IPS-20b (cell line): Measurements from ENCODE around the gene DHDDS.
"Not testable (repeated sequence)": the region's sequence is repeated elsewhere in the genome, so short reads cannot be mapped to it uniquely, and the experiment has no call there.

Experiments used
- H3K27ac ChIP-seq: one replicate; pipeline ENCODE4 v1.5.1; 2013; ENCODE audit warnings: low read length
- H3K27me3 ChIP-seq: 2 replicates; pipeline ENCODE4 v1.6.1; 2013; ENCODE audit warnings: mild to moderate bottlenecking, low read length, inconsistent platforms; ENCODE audit not compliant: insufficient read depth
- H3K36me3 ChIP-seq: 2 replicates; pipeline ENCODE4 v1.6.1; 2013; ENCODE audit warnings: low read depth, mild to moderate bottlenecking, inconsistent platforms, low read length, moderate library complexity; ENCODE audit not compliant: insufficient read depth
- H3K4me1 ChIP-seq: 2 replicates; pipeline ENCODE4 v1.6.1; 2013; ENCODE audit warnings: mild to moderate bottlenecking, control low read depth, inconsistent platforms, low read length, moderate library complexity; ENCODE audit not compliant: insufficient read depth
- H3K4me3 ChIP-seq: 2 replicates; pipeline ENCODE4 v1.5.1; 2013; ENCODE audit warnings: mild to moderate bottlenecking, low read length, inconsistent platforms
- H3K9ac ChIP-seq: 2 replicates; pipeline ENCODE4 v1.6.1; 2013; ENCODE audit warnings: low read depth, mild to moderate bottlenecking, inconsistent platforms, low read length, moderate library complexity
- H3K9me3 ChIP-seq: 2 replicates; pipeline ENCODE4 v1.6.1; 2013; ENCODE audit warnings: mild to moderate bottlenecking, low read depth, low read length, inconsistent platforms; ENCODE audit not compliant: insufficient read depth

The DHDDS gene

DNA sequence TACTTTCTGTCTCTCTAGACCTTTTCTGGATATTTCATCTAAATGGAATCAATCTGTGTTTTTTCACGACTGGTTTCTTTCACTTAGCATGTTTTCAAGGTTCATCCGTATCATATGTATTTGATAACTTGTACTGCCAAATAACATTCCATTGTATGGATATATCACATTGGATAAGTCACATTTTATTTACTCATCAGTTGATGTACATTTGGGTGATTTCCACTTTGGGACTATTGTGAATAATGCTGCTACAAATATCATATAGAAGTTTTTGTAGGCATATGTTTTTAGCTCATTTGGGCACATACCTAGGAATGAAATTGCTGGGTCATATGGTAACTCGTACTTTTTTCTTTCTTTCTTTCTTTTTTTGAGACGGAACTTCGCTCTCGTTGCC is 46.9 kb downstream of the DHDDS start:
- Histone ChIP-seq H3K27ac (no peak overlapping the region), H3K9me3 (no peaks in the 10 kb centered on the region), H3K4me1 (peaks cover 2% of the 10 kb centered on the region; the same call in 1 of the 2 replicates), H3K36me3 (peaks cover 45% of the 10 kb centered on the region), H3K4me3 (no peak overlapping the region), H3K27me3 (no peaks in the 10 kb centered on the region), H3K9ac (no peak overlapping the region)

DNA sequence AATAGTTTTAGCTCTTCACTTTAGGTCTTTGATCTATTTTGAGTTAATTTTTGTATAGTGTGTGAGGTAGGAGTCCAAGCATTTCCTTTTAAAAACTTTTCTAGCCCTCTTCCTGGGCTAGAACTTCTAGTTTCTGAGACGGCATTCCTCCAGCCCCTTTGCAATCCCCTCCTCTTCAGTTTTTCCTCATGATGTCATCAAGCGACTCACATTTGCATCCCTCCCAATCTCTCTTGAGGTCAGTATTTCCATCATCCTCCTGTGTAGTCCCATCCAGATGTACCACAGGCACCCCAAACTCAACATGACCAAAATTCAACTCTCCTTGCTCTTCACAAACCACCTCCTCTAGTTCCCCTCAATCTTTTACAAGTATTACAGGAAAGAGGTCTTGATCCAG is 50.8 kb downstream of the DHDDS start:
- Histone ChIP-seq H3K27me3 (no peaks in the 10 kb centered on the region), H3K36me3 (peaks cover 11% of the 10 kb centered on the region; the same call in 1 of the 2 replicates), H3K9me3 (no peaks in the 10 kb centered on the region), H3K9ac (no peak overlapping the region), H3K27ac (no peak overlapping the region), H3K4me3 (no peak overlapping the region), H3K4me1 (no peaks in the 10 kb centered on the region)

DNA sequence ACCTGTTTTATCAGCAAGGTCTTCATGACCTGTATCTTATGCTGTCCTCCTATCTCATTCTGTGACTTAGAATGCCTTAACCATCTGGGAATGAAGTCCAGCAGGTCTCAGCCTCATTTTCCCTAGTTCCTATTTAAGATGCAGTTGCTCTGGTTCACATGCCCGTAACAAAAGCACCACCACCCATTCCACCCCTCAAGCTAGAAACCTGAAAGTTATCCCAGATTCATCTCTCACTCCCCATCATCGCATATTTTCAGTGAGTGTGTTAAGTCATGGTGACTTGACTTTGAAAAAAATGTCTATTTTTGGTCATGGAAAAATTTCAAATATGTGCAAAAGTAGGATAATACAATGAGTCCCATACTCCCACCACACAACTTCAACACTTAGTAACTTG is 51.9 kb downstream of the DHDDS start:
- no peak overlapping the region for H3K4me3 ChIP-seq
- H3K36me3 ChIP-seq, result peaks cover 6% of the 10 kb centered on the region; the same call in 1 of the 2 replicates
- no peak overlapping the region for H3K9ac ChIP-seq
- H3K9me3 ChIP-seq, result no peaks in the 10 kb centered on the region
- no peaks in the 10 kb centered on the region for H3K4me1 ChIP-seq
- H3K27me3 ChIP-seq, result no peaks in the 10 kb centered on the region
- no peak overlapping the region for H3K27ac ChIP-seq

DNA sequence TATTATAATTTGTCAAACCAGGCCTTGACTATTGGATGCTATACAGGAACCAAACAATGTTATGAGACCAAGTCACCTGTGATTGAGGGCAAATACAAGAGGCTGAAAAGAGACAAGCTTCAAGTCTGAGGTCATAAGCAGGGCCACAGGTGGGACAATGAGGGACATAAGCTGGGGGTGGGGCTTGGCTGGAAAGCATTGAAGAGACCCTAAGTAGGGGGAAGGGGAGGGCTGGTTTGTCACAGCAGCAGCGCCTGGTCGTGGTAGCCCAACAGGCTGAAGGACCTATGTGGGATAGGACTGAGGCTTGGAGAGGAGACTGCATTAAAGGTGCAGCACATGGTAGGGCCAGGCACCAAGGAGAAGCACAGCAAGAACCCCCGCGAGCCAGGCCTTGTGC is 58.0 kb downstream of the DHDDS start:
- Histone ChIP-seq H3K27me3 (no peaks in the 10 kb centered on the region), H3K4me3 (no peak overlapping the region), H3K9me3 (no peaks in the 10 kb centered on the region), H3K4me1 (no peaks in the 10 kb centered on the region), H3K27ac (no peak overlapping the region), H3K9ac (no peak overlapping the region), H3K36me3 (no peaks in the 10 kb centered on the region)

DNA sequence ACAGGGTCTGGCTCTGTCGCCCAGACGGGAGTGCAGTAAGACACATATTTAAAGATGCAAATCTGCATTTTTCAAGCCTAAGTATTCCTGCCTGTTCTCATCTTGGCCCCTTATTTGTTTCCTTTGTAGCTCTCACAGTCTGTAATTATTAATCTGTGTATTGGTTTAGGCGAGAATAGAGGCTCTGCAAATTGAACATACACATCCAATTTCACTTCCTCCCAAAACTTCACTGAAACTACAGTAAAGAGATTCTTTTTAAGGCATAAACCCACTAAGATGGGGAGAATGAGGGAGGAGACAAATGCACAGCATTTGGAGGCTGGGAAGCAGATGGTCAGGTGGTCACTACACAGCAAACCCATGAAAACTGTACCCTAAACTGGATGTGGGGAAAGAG is 61.1 kb downstream of the DHDDS start:
- Histone ChIP-seq H3K4me1 (no peaks in the 10 kb centered on the region), H3K9ac (no peak overlapping the region), H3K9me3 (no peaks in the 10 kb centered on the region), H3K36me3 (no peaks in the 10 kb centered on the region), H3K27me3 (no peaks in the 10 kb centered on the region), H3K4me3 (no peak overlapping the region), H3K27ac (no peak overlapping the region)

GRCh38 chr1:26493938-26494337 is 61.8 kb downstream of the DHDDS start:
- no peak overlapping the region for H3K27ac ChIP-seq
- no peaks in the 10 kb centered on the region for H3K4me1 ChIP-seq
- no peaks in the 10 kb centered on the region for H3K27me3 ChIP-seq
- H3K9ac ChIP-seq, result no peak overlapping the region
- H3K9me3 ChIP-seq, result no peaks in the 10 kb centered on the region
- H3K4me3 ChIP-seq, result no peak overlapping the region
- H3K36me3 ChIP-seq, result no peaks in the 10 kb centered on the region

- H3K9ac ChIP-seq, result no peak overlapping the region
- H3K4me3 ChIP-seq, result no peak overlapping the region
- H3K4me1 ChIP-seq, result no peaks in the 10 kb centered on the region
- H3K27me3 ChIP-seq, result no peaks in the 10 kb centered on the region; the same call in 1 of the 2 replicates
- no peaks in the 10 kb centered on the region for H3K9me3 ChIP-seq
- H3K27ac ChIP-seq, result no peak overlapping the region
- no peaks in the 10 kb centered on the region for H3K36me3 ChIP-seq
These were observed 64.7 kb downstream of the DHDDS start for GRCh38 chr1:26496861-26497260.

DNA sequence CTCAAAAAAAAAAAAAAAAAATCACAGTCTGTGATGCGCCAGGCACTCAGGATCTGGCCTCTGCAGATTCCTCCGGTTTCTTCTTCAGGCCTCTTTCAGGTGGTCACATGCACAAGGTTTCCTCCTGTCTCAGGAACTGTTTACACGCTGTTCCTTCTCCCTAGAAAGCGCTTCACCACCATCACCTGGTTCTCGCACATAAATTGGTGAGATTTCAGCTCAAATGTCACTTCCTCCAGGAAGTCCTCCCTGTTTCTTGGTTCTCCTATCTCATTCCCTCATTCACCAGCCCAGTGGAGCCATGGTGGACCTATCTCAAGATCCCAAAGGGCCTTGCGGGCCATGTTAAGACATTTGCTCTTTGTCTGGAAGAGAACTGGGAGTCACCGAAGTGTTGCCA is 66.8 kb downstream of the DHDDS start:
- Histone ChIP-seq H3K27ac (no peak overlapping the region), H3K9me3 (no peaks in the 10 kb centered on the region), H3K9ac (no peak overlapping the region), H3K27me3 (no peaks in the 10 kb centered on the region; the same call in 1 of the 2 replicates), H3K4me3 (no peak overlapping the region), H3K36me3 (no peaks in the 10 kb centered on the region), H3K4me1 (no peaks in the 10 kb centered on the region)

- no peaks in the 10 kb centered on the region for H3K4me1 ChIP-seq
- peak overlapping the region; percentile 79; the same call in 1 of the 2 replicates for H3K9ac ChIP-seq
- H3K27me3 ChIP-seq, result no peaks in the 10 kb centered on the region; the same call in 1 of the 2 replicates
- H3K36me3 ChIP-seq, result no peaks in the 10 kb centered on the region
- H3K9me3 ChIP-seq, result no peaks in the 10 kb centered on the region
- H3K27ac ChIP-seq, result no peak overlapping the region
- peak overlapping the region; percentile 74 for H3K4me3 ChIP-seq
These were observed 68.5 kb downstream of the DHDDS start for GRCh38 chr1:26500488-26501175.

- H3K4me1 ChIP-seq, result not testable (repeated sequence)
These were observed 78.6 kb downstream of the DHDDS start for GRCh38 chr1:26510711-26511110.

GRCh38 chr1:26515836-26516235 is 83.7 kb downstream of the DHDDS start:
- not testable (repeated sequence) for H3K27me3 ChIP-seq, H3K4me1 ChIP-seq, H3K9ac ChIP-seq, H3K4me3 ChIP-seq, H3K27ac ChIP-seq, H3K36me3 ChIP-seq, H3K9me3 ChIP-seq

More at GRCh38 chr1:26510711-26511110, 78.6 kb downstream of the DHDDS start:
- H3K36me3 ChIP-seq, H3K9me3 ChIP-seq, H3K4me3 ChIP-seq, H3K9ac ChIP-seq, H3K27me3 ChIP-seq, H3K27ac ChIP-seq: not testable (repeated sequence)

DNA sequence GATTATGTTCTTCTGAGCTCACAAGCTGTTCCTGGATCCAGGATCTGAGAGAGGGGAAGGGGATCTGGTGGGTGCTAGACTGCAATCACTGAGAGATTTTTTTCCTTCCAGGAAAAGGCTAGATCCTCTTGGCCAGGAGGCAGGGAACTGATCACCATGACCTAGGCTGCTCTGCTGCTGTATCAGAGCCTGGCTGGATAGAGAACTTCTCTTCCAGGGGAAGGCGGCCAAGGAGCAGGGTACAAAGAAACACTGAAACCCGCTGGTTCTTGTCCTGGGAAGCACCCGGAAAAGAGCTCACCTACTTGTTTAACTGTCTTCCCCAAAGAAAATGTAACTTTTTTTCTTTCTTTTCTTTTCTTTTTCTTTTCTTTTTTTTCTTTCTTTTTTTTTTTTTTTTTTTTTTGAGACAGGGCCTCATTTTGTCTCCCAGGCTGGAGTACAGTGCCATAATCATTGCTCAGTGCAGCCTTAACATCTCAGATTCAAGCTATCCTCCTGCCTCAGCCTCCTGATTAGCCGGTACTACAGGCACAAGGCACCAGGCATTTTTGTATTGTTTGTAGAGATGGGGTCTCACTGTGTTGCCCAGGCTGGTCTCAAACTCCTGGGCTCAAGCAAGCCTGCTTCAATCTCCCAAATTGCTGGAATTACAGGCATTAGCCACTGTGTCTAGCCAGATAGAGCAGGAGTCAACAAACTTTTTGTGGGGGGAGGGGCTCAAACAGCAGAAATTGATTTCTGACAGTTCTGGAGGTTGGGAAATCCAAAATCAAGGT is 85.1 kb downstream of the DHDDS start:
- Histone ChIP-seq H3K27me3 (no peaks in the 10 kb centered on the region), H3K4me3 (no peak overlapping the region), H3K9ac (no peak overlapping the region), H3K4me1 (no peaks in the 10 kb centered on the region), H3K9me3 (no peaks in the 10 kb centered on the region), H3K27ac (no peak overlapping the region), H3K36me3 (no peaks in the 10 kb centered on the region)
